ENCODE results near the gene PLD4.

PLD4 gene

DNA sequence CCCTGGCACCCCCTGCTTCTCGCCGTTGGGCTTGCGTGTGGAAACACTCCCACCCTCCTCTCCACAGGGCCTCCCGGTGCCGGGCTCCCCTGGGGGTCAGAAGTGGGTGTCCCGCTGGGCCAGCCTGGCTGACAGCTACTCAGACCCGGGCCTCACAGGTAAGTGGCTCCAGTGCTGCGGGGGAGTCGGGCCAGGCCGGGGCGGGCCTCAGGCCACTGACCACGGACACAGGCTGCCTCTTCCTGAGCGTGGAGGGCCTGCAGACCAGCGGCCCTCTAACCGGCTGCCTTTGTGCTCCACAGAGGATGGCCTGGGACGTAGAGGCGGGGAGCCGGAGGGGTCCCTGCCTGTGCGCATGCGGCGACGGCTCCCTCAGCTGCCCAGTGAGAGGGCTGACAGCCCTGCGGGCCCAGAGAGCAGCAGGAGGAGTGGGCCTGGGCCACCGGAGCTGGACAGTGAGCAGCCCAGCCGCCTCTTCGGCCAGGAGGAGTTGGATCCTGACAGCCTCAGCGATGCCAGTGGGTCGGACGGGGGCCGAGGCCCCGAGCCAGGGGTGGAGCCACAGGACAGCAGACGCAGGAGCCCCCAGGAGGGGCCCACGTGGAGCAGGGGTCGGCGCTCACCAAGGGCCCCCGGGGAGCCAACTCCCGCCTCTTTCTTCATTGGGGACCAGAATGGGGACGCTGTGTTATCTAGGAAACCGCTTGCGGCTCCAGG is 38.5 kb upstream of the PLD4 start:
- Histone ChIP-seq H2AFZ (ENCODE audit: insufficient read depth, low read length, poor library complexity) (no peak overlapping the region), H3K36me3 (ENCODE audit: control insufficient read depth in 1 of 2, insufficient read depth in 2 of 2, low read length in 2 of 2) (peaks cover 64% of the 10 kb centered on the region in 2 experiments), H3K18ac (ENCODE audit: low read length) (no peak overlapping the region), H3K9ac (ENCODE audit: low read length) (no peak overlapping the region), H3K27me3 (ENCODE audit: insufficient read depth, low read length) (no peaks in the 10 kb centered on the region), H2BK5ac (ENCODE audit: low read depth, low read length, poor library complexity) (no peak overlapping the region), H3K23ac (ENCODE audit: low read length) (no peak overlapping the region), H3K79me2 (ENCODE audit: control insufficient read depth, insufficient read depth, low read length, poor library complexity) (no peaks in the 10 kb centered on the region), H3K4me3 (ENCODE audit: low read depth, low read length) (no peak overlapping the region), H2BK12ac (ENCODE audit: low read length) (no peak overlapping the region), H4K91ac (ENCODE audit: low read depth, low read length) (no peak overlapping the region), H4K12ac (ENCODE audit: low read depth, low read length) (no peak overlapping the region), H3K27ac (ENCODE audit: low read depth, low read length) (no peak overlapping the region), H3K79me1 (ENCODE audit: low read length) (no peaks in the 10 kb centered on the region), H3K4ac (ENCODE audit: low read depth, low read length) (no peak overlapping the region), H3K4me2 (ENCODE audit: low read length) (no peak overlapping the region), H3K4me1 (ENCODE audit: control insufficient read depth in 1 of 2, insufficient read depth in 2 of 2, low read length in 2 of 2) (peaks cover 0 to 3% of the 10 kb centered on the region in 2 experiments), H2AK5ac (ENCODE audit: low read length) (no peak overlapping the region), H2BK120ac (ENCODE audit: insufficient read depth, low read length, poor library complexity) (no peak overlapping the region), H3K9me3 (ENCODE audit: insufficient read depth, low read depth, low read length) (peaks cover 2% of the 10 kb centered on the region), H3K14ac (ENCODE audit: low read length) (no peak overlapping the region), H4K8ac (ENCODE audit: low read depth, low read length) (no peak overlapping the region)
- DNase-seq, result no peak
- WGBS (ENCODE audit: extremely low coverage, insufficient coverage, insufficient read length), result no CpG with 5 or more reads among the region's 40 CpGs

DNA sequence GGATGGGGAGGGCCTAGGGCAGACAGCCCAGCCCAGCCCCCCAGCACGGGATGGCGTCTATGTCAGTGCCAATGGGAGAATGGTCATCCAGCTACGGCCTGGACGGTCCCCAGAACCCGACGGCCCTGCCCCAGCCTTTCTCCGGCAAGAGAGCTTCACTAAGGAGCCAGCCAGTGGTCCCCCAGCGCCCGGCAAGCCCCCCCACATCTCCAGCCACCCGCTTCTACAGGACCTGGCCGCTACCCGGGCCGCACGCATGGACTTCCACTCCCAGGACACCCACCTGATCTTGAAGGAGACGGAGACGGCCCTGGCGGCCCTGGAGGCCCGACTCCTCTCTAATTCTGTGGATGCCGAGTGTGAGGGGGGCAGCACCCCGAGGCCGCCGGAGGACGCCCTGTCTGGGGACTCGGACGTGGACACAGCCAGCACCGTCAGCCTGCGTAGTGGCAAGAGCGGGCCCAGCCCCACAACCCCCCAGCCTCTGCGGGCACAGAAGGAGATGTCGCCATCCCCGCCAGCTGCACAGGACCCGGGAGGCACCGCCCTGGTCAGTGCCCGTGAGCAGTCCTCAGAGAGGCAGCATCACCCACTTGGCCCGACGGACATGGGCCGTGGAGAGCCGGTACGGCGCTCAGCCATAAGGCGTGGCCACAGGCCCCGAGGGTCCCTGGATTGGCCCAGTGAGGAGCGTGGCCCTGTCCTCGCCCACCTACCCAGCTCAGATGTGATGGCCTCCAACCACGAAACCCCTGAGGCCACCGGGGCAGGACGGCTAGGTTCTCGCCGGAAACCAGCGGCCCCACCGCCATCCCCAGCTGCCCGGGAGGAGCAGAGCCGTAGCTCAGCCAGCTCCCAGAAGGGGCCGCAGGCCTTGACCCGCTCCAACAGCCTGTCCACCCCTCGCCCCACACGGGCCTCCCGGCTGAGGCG is 37.7 kb upstream of the PLD4 start:
- Histone ChIP-seq H3K27ac (ENCODE audit: low read depth, low read length) (no peak overlapping the region), H3K4ac (ENCODE audit: low read depth, low read length) (no peak overlapping the region), H2BK12ac (ENCODE audit: low read length) (no peak overlapping the region), H4K8ac (ENCODE audit: low read depth, low read length) (no peak overlapping the region), H3K27me3 (ENCODE audit: insufficient read depth, low read length) (no peaks in the 10 kb centered on the region), H2AFZ (ENCODE audit: insufficient read depth, low read length, poor library complexity) (no peak overlapping the region), H3K4me1 (ENCODE audit: control insufficient read depth in 1 of 2, insufficient read depth in 2 of 2, low read length in 2 of 2) (peaks cover 0 to 3% of the 10 kb centered on the region in 2 experiments), H2BK5ac (ENCODE audit: low read depth, low read length, poor library complexity) (no peak overlapping the region), H3K79me1 (ENCODE audit: low read length) (no peaks in the 10 kb centered on the region), H3K9me3 (ENCODE audit: insufficient read depth, low read depth, low read length) (peaks cover 2% of the 10 kb centered on the region), H2BK120ac (ENCODE audit: insufficient read depth, low read length, poor library complexity) (no peak overlapping the region), H3K4me2 (ENCODE audit: low read length) (no peak overlapping the region), H3K9ac (ENCODE audit: low read length) (no peak overlapping the region), H4K12ac (ENCODE audit: low read depth, low read length) (peak overlapping the region; percentile 32), H3K36me3 (ENCODE audit: control insufficient read depth in 1 of 2, insufficient read depth in 2 of 2, low read length in 2 of 2) (peaks cover 62 to 64% of the 10 kb centered on the region in 2 experiments), H3K14ac (ENCODE audit: low read length) (no peak overlapping the region), H3K18ac (ENCODE audit: low read length) (no peak overlapping the region), H4K91ac (ENCODE audit: low read depth, low read length) (no peak overlapping the region), H3K23ac (ENCODE audit: low read length) (no peak overlapping the region), H2AK5ac (ENCODE audit: low read length) (no peak overlapping the region), H3K79me2 (ENCODE audit: control insufficient read depth, insufficient read depth, low read length, poor library complexity) (no peaks in the 10 kb centered on the region), H3K4me3 (ENCODE audit: low read depth, low read length) (no peak overlapping the region)
- no CpG with 5 or more reads among the region's 59 CpGs for WGBS (ENCODE audit: extremely low coverage, insufficient coverage, insufficient read length)
- DNase-seq, result no peak

DNA sequence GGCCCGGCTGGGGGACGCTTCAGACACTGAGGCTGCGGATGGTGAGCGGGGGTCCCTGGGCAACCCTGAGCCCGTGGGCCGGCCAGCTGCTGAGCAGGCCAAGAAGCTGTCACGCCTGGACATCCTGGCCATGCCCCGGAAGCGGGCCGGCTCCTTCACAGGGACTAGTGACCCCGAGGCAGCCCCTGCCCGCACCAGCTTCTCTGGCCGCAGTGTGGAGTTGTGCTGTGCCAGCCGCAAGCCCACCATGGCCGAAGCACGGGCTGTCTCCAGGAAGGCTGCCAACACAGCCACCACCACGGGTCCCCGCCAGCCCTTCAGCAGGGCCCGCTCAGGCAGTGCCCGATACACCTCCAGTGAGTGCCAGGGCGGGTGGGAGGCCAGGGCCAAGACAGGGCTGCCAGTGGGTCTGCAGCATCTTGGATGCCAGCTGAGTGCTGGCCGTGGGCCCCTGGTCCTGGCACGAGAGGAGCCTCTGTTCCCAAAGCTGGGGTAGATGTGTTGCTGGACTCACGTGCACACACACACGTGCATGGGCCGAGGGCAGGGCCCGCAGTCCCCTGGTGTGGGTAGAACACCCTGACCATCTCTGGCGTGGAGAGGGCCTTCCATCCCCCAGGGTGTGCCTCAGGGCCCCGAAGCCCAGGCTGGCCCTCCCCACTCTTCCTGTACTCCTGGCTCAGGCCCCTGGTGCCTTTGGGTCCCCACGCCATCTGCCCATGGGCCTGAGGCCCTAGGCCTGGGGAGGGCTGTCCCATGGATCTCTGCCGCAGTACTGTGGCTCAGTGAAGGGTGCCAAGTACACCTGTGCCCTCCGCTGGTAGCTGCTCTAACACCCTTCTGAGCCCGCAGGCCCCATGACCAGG is 36.8 kb upstream of the PLD4 start:
- no peak overlapping the region for H4K91ac ChIP-seq (ENCODE audit: low read depth, low read length)
- H2AK5ac ChIP-seq (ENCODE audit: low read length), result no peak overlapping the region
- H3K9me3 ChIP-seq (ENCODE audit: insufficient read depth, low read depth, low read length), result peaks cover 2% of the 10 kb centered on the region
- H2BK5ac ChIP-seq (ENCODE audit: low read depth, low read length, poor library complexity), result no peak overlapping the region
- H3K36me3 ChIP-seq (ENCODE audit: control insufficient read depth in 1 of 2, insufficient read depth in 2 of 2, low read length in 2 of 2), result peaks cover 61 to 62% of the 10 kb centered on the region in 2 experiments
- H3K27me3 ChIP-seq (ENCODE audit: insufficient read depth, low read length), result no peaks in the 10 kb centered on the region
- no peak overlapping the region for H3K9ac ChIP-seq (ENCODE audit: low read length)
- no peak overlapping the region for H3K23ac ChIP-seq (ENCODE audit: low read length)
- H4K8ac ChIP-seq (ENCODE audit: low read depth, low read length), result no peak overlapping the region
- H3K18ac ChIP-seq (ENCODE audit: low read length), result no peak overlapping the region
- H2BK120ac ChIP-seq (ENCODE audit: insufficient read depth, low read length, poor library complexity), result no peak overlapping the region
- no peaks in the 10 kb centered on the region for H3K4me1 ChIP-seq (ENCODE audit: control insufficient read depth in 1 of 2, insufficient read depth in 2 of 2, low read length in 2 of 2)
- no peak overlapping the region for H3K4ac ChIP-seq (ENCODE audit: low read depth, low read length)
- no peak overlapping the region for H4K12ac ChIP-seq (ENCODE audit: low read depth, low read length)
- H3K14ac ChIP-seq (ENCODE audit: low read length), result no peak overlapping the region
- no peak for DNase-seq
- WGBS (ENCODE audit: extremely low coverage, insufficient coverage, insufficient read length), result no CpG with 5 or more reads among the region's 33 CpGs
- no peak overlapping the region for H3K27ac ChIP-seq (ENCODE audit: low read depth, low read length)
- no peaks in the 10 kb centered on the region for H3K79me2 ChIP-seq (ENCODE audit: control insufficient read depth, insufficient read depth, low read length, poor library complexity)
- no peak overlapping the region for H2AFZ ChIP-seq (ENCODE audit: insufficient read depth, low read length, poor library complexity)
- H3K4me2 ChIP-seq (ENCODE audit: low read length), result no peak overlapping the region
- no peaks in the 10 kb centered on the region for H3K79me1 ChIP-seq (ENCODE audit: low read length)
- no peak overlapping the region for H2BK12ac ChIP-seq (ENCODE audit: low read length)
- no peak overlapping the region for H3K4me3 ChIP-seq (ENCODE audit: low read depth, low read length)
